Mesenchymal stem cell (in vitro differentiated cells and primary cell): Measurements from ENCODE around the gene RNF4.

Experiments used
- DNase-seq: peaks from one replicate; pipeline ENCODE4 v3.0.0-alpha.2; 2013
- H2AFZ ChIP-seq: one replicate; pipeline ENCODE4 v1.6.1; 2013; ENCODE audit warnings: low read depth, mild to moderate bottlenecking, control low read depth, inconsistent platforms, low read length, moderate library complexity
- H2AK5ac ChIP-seq: 2 replicates; pipeline ENCODE4 v1.6.1; 2013; ENCODE audit warnings: low read length, moderate library complexity, mild to moderate bottlenecking, inconsistent platforms; ENCODE audit not compliant: severe bottlenecking
- H2BK120ac ChIP-seq: one replicate; pipeline ENCODE4 v1.6.1; 2013; ENCODE audit warnings: low read depth, mild to moderate bottlenecking, inconsistent platforms, low read length, moderate library complexity
- H2BK12ac ChIP-seq, 2 experiments: one replicate each; pipeline ENCODE4 v1.6.1; 2013; ENCODE audit warnings: inconsistent platforms in 2 of 2, low read length in 2 of 2, mild to moderate bottlenecking in 2 of 2, moderate library complexity in 2 of 2, control low read depth in 1 of 2
- H2BK15ac ChIP-seq: one replicate; pipeline ENCODE4 v1.6.1; 2013; ENCODE audit warnings: mild to moderate bottlenecking, low read depth, inconsistent platforms; ENCODE audit not compliant: poor library complexity, severe bottlenecking
- H2BK5ac ChIP-seq: 2 replicates; pipeline ENCODE4 v1.6.1; 2013; ENCODE audit warnings: low read depth, mild to moderate bottlenecking, low read length, control low read depth, inconsistent platforms; ENCODE audit not compliant: poor library complexity, severe bottlenecking
- H3K14ac ChIP-seq, 2 experiments: one replicate each; pipeline ENCODE4 v1.6.1; 2013; ENCODE audit warnings: inconsistent platforms in 2 of 2, low read length in 2 of 2, control low read depth in 1 of 2, mild to moderate bottlenecking in 1 of 2, moderate library complexity in 1 of 2
- H3K18ac ChIP-seq, 2 experiments: one replicate each; pipeline ENCODE4 v1.6.1; 2013; ENCODE audit warnings: inconsistent platforms in 2 of 2, low read length in 2 of 2, control low read depth in 1 of 2, low read depth in 1 of 2, mild to moderate bottlenecking in 1 of 2
- H3K23ac ChIP-seq, 2 experiments: one replicate each; pipeline ENCODE4 v1.6.1; 2013; ENCODE audit warnings: inconsistent platforms in 2 of 2, low read length in 2 of 2, mild to moderate bottlenecking in 2 of 2, moderate library complexity in 2 of 2, control low read depth in 1 of 2
- H3K27ac ChIP-seq: 2 replicates; pipeline ENCODE4 v1.5.1; 2013; ENCODE audit warnings: mild to moderate bottlenecking, moderate library complexity, low read length, control low read depth, inconsistent platforms; ENCODE audit not compliant: poor library complexity, severe bottlenecking
- H3K27me3 ChIP-seq, 2 experiments: 2 replicates each; pipeline versions ENCODE4 v1.6.1 to v1.7.0; 2013; ENCODE audit warnings: low read length in 2 of 2, mild to moderate bottlenecking in 2 of 2, moderate library complexity in 2 of 2, control low read depth in 1 of 2, inconsistent platforms in 1 of 2; ENCODE audit not compliant: control insufficient read depth in 1 of 2, insufficient read depth in 1 of 2
- H3K36me3 ChIP-seq, 2 experiments: 2 replicates each; pipeline versions ENCODE4 v1.6.1 to v1.7.0; 2013; ENCODE audit warnings: low read length in 2 of 2, control low read depth in 1 of 2, inconsistent platforms in 1 of 2, low read depth in 1 of 2, mild to moderate bottlenecking in 1 of 2; ENCODE audit not compliant: insufficient read depth in 2 of 2, control insufficient read depth in 1 of 2
- H3K4ac ChIP-seq, 2 experiments: one replicate each; pipeline ENCODE4 v1.6.1; 2013; ENCODE audit warnings: inconsistent platforms in 2 of 2, low read length in 2 of 2, mild to moderate bottlenecking in 2 of 2, moderate library complexity in 2 of 2, control low read depth in 1 of 2, low read depth in 1 of 2
- H3K4me1 ChIP-seq: 2 replicates; pipeline ENCODE4 v1.6.1; 2013; ENCODE audit warnings: low read depth, low read length, control low read depth; ENCODE audit not compliant: control insufficient read depth, insufficient read depth
- H3K4me2 ChIP-seq: 2 replicates; pipeline ENCODE4 v1.6.1; 2013; ENCODE audit warnings: low read length, mild to moderate bottlenecking, inconsistent platforms; ENCODE audit not compliant: poor library complexity, severe bottlenecking
- H3K4me3 ChIP-seq, 2 experiments: 2 replicates each; pipeline versions ENCODE4 v1.5.1 to v1.7.0; 2013; ENCODE audit warnings: low read length in 2 of 2, mild to moderate bottlenecking in 2 of 2, control low read depth in 1 of 2, low read depth in 1 of 2; ENCODE audit not compliant: insufficient read depth in 1 of 2
- H3K79me1 ChIP-seq: replicated peaks from 2 replicates; pipeline ENCODE4 v1.6.1; 2013; ENCODE audit warnings: mild to moderate bottlenecking, control low read depth, low read length, inconsistent platforms; ENCODE audit not compliant: poor library complexity, severe bottlenecking
- H3K9ac ChIP-seq: 2 replicates; pipeline ENCODE4 v1.7.0; 2013; ENCODE audit warnings: mild to moderate bottlenecking, low read length, moderate library complexity
- H3K9me3 ChIP-seq: 2 replicates; pipeline ENCODE4 v1.7.0; 2013; ENCODE audit warnings: mild to moderate bottlenecking, low read length; ENCODE audit not compliant: control insufficient read depth
- H4K8ac ChIP-seq: one replicate; pipeline ENCODE4 v1.6.1; 2013; ENCODE audit warnings: inconsistent platforms, mild to moderate bottlenecking, low read length, moderate library complexity
- H4K91ac ChIP-seq: one replicate; pipeline ENCODE4 v1.6.1; 2013; ENCODE audit warnings: mild to moderate bottlenecking, low read length, inconsistent platforms
- WGBS: methylation state at CpG from one replicate; pipeline ENCODE4 v1.1.7; 2013; ENCODE audit warnings: mixed read lengths; 5-methylcytosine and 5-hydroxymethylcytosine counted together

The RNF4 gene

GRCh38 chr4:2457481-2458295 lies 11.2 kb upstream of the RNF4 start:
- Histone ChIP-seq H3K4me1 (peaks cover 6% of the 10 kb centered on the region), H3K27ac (no peak overlapping the region), H3K79me1 (no peaks in the 10 kb centered on the region), H2AFZ (no peak overlapping the region), H3K4me3 (no peak overlapping the region), H3K14ac (no peak overlapping the region), H3K4me2 (no peak overlapping the region), H3K9me3 (no peaks in the 10 kb centered on the region), H3K27me3 (peaks cover 7 to 21% of the 10 kb centered on the region in 2 experiments), H2BK120ac (no peak overlapping the region), H4K91ac (no peak overlapping the region), H3K9ac (no peak overlapping the region), H2BK15ac (no peak overlapping the region), H2BK12ac (no peak overlapping the region), H4K8ac (peak overlapping the region; percentile 9), H3K4ac (no peak overlapping the region), H3K36me3 (no peaks in the 10 kb centered on the region), H2AK5ac (no peak overlapping the region), H2BK5ac (no peak overlapping the region), H3K18ac (no peak overlapping the region), H3K23ac (no peak overlapping the region)
- no peak for DNase-seq
- 85% methylated on average over 22 of the region's 24 CpGs for WGBS

GRCh38 chr4:2458546-2459491 lies 10.1 kb upstream of the RNF4 start:
- H3K9ac ChIP-seq, result no peak overlapping the region
- no peak overlapping the region for H2BK5ac ChIP-seq
- no peak overlapping the region for H4K91ac ChIP-seq
- peak overlapping the region in 1 of 2 experiments; percentile 39 for H3K14ac ChIP-seq
- H3K4me3 ChIP-seq, result no peak overlapping the region
- H3K4ac ChIP-seq, result no peak overlapping the region
- no peak overlapping the region for H3K4me2 ChIP-seq
- no peak overlapping the region for H2AK5ac ChIP-seq
- no peaks in the 10 kb centered on the region for H3K79me1 ChIP-seq
- no peak overlapping the region for H4K8ac ChIP-seq
- H3K18ac ChIP-seq, result no peak overlapping the region
- H3K36me3 ChIP-seq, result no peaks in the 10 kb centered on the region
- no peak overlapping the region for H2BK120ac ChIP-seq
- 89% methylated on average over 38 of the region's 38 CpGs for WGBS
- H3K4me1 ChIP-seq, result peaks cover 9% of the 10 kb centered on the region
- peaks cover 13 to 21% of the 10 kb centered on the region in 2 experiments for H3K27me3 ChIP-seq
- no peaks in the 10 kb centered on the region for H3K9me3 ChIP-seq
- H3K27ac ChIP-seq, result no peak overlapping the region
- H2AFZ ChIP-seq, result no peak overlapping the region
- DNase-seq, result no peak
- no peak overlapping the region for H2BK12ac ChIP-seq
- no peak overlapping the region for H2BK15ac ChIP-seq
- no peak overlapping the region for H3K23ac ChIP-seq

- WGBS, result 90% methylated on average over 18 of the region's 19 CpGs
- H3K27ac ChIP-seq, result no peak overlapping the region
- H3K9ac ChIP-seq, result no peak overlapping the region
- no peak overlapping the region for H3K23ac ChIP-seq
- no peak overlapping the region for H3K4me2 ChIP-seq
- H3K79me1 ChIP-seq, result no peaks in the 10 kb centered on the region
- H2AK5ac ChIP-seq, result no peak overlapping the region
- H3K27me3 ChIP-seq, result peaks cover 13 to 21% of the 10 kb centered on the region in 2 experiments
- H3K4ac ChIP-seq, result no peak overlapping the region
- no peak overlapping the region for H2AFZ ChIP-seq
- no peak overlapping the region for H2BK12ac ChIP-seq
- peaks cover 9% of the 10 kb centered on the region for H3K4me1 ChIP-seq
- H2BK120ac ChIP-seq, result no peak overlapping the region
- H4K8ac ChIP-seq, result no peak overlapping the region
- no peaks in the 10 kb centered on the region for H3K9me3 ChIP-seq
- H3K36me3 ChIP-seq, result peaks cover 2% of the 10 kb centered on the region in 2 experiments
- H3K4me3 ChIP-seq, result no peak overlapping the region
- H2BK5ac ChIP-seq, result no peak overlapping the region
- no peak overlapping the region for H4K91ac ChIP-seq
- H2BK15ac ChIP-seq, result no peak overlapping the region
- H3K14ac ChIP-seq, result no peak overlapping the region
- DNase-seq, result no peak
- H3K18ac ChIP-seq, result no peak overlapping the region
Observed at GRCh38 chr4:2459589-2460349, 9.1 kb upstream of the RNF4 start.
